GM19324 (cell line): ENCODE results near the gene NCK2.
A peak's percentile ranks its signal among the peaks of the same experiment; 100 is the strongest.

ENCODE experiments used
- ATAC-seq: cut with Tn5 transposase; IDR thresholded peaks from one replicate; pipeline ENCODE4 v1.9.1; 2021; ENCODE audit warnings: mild to moderate bottlenecking, moderate library complexity; ENCODE audit not compliant: unreplicated experiment, low FRiP score

The NCK2 gene

DNA sequence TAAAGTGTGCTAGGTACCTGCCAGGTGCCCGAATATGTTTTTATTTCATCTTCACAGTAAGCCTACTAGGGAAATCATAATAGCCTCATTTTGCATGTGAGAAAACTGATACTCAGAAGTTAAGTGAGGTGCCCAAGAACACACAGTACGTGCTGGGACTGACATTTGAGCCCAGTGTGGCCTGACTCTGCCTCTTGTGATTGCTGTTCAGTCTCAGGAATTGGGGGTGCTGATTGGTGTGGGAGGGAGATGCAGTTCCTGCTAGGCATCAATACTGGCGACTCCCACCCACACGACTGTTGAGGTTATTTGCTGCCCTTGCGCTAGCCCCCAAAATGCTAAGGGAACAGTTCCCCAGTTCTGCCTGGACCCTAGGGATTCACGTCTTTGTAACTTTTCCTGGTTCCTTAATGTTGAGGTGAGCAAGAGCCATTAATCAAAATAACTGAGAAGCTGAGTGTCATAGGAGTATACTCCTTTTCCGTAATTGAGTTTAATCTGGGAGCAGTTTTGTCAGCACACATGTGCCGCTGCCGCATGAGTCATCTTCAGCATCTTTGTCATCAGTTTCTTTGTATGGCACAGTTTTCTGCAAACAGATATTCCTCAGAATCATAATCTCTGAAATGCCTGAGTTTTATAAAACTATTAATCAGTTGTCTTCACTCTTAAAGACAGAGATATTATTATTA, 120.7 kb downstream of the NCK2 start:
- no peak for ATAC-seq

DNA sequence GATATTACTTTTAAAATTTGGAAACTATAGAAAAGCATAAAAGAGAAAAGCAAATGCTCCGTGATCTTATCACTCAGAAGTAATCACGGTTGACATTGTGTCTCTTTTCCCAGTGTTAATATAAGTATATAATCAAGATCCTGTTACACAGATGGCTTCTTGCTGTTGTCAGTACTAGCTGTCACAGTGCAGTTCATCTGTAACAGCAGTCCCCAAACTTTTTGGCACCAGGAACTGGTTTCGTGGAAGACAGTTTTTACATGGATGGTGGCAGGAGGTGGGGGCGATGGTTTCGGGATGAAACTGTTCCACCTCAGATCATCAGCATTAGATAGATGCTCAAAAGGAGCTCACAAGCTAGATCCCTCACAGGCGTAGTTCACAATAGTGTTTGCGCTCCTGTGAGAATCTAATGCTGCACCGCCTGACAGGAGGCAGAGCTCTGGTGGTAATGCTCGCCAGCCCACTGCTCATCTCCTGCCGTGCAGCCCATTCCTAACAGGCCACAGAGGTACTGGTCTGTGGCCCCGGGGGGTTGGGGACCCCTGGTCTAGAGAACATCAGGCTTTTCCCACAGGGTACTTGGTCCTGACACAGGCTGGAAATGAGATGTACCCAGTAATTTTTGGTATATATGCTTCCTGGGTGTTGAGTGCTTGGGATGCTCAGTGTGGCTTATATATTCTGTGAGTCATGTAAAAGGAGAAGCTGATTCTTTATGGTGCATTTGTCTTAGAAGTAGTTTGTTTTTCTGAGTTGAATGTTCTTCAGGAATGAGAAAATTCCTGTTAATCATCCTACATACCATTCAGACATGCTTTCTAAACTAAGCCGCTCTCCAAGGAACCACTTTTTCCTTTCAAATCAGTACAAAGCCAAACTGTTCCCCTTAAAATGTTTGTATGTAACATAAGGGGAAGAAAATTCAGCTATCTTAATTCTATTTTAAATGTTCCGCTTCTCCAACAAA, 121.8 kb downstream of the NCK2 start:
- ATAC-seq, result no peak

DNA sequence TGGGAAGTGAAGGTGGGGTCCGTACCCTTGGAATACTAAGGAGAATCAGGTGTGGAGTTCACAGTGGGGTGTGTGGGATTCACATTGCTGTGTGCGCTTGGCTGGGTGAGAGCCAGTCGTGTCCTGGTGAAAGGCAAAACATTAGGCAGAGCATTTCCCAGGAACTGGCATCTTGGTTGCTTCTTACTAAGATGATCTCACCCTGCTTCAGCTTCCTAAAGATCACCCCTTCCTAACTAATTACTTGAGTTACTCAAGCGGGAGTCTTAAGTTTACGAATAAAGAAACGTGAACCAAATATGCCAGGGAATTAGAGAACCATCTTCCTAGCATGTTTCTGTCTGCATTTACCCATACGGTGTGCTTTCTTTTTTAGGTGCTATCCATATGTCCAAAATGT, 122.9 kb downstream of the NCK2 start:
- ATAC-seq, result no peak

DNA sequence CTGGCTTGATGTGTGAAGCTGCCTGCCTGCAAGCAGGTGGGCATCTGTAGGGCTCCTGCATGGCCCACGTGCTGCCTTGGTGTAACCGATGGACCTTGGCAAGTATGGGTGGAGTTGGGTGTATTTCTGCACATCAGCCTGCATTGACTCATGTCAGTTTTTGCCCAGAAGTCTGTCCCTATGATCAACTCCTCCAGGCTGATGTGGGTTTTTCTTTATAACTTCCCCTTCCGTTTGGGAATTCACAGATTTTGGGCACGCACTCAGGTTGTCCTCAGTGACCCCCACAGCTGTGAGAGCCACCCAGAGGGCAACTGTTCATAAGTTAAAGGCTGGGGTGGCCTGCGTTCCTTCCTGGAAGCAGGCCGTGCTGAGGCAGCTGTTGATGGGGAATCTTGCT, 123.3 kb downstream of the NCK2 start:
- ATAC-seq, result no peak

DNA sequence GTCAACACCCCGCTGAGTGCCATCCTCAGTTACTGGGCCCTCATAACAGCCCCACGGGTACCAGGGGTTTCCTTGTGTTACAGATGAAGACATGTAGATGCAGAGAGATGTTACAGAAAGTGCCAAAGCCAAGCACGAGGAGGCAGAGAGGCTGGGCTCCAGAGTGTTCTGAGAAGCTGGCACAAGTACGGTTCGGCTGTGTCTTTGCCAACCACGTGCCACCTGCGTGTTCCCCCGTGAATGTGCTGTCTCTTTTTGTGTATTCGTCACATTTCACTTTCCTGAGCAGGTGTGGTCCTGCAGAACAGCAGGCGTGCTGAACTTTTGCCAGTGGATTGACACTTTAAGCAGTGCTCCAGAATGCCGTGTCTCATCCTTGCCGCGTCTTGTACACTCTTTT, 124.6 kb downstream of the NCK2 start:
- no peak for ATAC-seq

DNA sequence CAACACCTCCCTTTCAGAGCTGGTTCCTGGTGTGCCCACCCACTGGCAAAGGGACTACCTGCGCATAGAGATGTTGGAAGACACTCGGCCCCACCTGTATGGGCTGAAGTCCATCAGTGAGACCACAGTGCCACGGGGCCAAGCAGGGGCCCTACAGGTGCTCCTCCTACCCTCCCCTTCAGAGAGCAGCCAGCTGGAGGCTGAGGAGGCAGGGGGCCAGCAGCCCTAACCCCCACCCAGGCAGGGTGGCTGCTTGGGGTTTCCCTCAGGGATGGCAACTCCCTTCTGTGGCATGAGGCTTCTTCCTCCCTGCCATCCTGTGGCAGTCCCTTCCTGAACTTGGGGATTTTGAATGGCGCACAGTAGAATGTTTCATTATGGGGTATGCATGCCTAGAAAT, 125.3 kb downstream of the NCK2 start:
- ATAC-seq, result no peak

DNA sequence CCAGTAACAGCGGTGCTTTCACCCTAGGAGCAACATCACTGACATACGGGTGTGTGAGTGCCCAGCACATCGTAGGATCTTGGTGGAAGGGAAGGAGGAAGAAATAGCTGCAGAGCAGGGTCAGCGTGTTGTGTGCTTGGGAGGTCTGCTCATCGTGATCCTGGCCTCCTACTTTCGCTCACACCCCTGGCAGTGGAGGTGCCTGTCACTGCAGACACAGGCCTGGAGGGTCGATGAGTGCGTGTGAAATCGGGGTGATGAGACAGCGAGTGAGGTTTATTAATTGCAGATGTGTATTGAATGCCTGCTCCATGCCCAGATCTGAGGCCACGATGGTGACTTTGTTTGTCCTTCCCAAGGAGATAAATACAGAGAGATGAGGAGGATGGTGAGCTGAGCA, 126.1 kb downstream of the NCK2 start:
- no peak for ATAC-seq

DNA sequence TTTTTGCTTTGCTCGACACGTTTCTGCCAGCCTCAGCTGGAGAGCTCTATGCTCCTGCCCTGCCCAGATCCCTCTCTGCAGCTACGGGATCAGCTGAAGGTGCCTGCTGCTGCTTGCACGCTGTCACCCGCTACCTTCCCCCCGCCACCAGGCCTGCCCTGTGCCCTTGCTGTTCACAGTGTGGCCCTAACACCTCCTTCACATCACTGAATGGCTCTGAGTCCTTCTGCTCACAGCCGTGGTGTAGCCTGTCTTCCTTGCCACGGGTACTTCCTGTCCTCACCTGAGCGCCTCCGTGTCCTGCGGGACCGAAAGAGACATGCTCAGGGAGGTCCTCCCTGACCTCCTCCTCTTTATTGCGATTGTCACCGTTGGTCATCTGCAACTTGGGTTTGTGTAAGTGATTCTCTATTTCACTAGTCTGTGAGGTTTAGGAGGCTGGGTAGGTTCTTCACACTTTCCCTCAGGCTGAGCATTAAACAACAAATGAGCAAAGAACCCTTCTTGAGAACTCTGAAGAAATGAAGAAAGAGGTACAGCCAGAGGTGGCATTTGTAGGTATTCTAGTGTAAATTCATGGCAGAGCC, 127.5 kb downstream of the NCK2 start:
- ATAC-seq, result no peak

DNA sequence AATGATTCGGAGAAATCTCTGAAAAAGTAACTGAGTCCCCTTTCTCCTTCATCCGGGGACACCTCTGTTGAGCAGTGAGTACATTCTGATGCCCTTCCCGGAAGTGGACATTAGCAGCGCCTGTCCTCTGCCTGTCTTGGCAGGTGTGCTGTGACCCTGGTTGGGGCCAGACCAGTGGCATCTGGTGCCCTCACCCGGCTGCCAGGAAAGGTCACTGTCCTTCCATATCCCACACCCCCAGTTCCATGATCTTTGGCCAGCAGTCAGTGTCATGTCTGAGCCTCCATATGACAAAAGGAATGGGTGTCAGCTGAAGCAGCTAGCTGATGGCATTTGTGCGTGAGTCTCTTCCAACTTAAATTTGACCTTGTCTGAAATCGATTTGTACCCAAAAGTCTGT, 128.1 kb downstream of the NCK2 start:
- no peak for ATAC-seq

DNA sequence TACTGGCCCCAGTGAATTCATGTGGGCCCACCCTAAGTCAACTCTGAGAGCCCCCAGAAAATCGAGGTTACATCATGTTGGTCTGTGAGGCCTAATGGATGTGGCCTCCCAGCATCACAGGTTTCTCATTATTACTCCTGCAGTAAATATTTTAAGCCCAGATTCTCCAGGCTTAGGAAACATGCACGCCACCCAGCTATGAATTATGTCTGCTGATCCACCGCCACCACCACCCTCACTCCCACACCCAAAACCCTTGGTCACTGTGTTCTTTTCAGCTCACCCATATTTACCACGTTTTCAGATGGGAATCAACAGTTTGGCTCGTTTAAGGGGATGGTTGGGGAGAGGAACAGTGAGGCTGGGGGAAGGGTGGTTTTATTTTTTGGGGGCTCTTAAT, 128.6 kb downstream of the NCK2 start:
- no peak for ATAC-seq

DNA sequence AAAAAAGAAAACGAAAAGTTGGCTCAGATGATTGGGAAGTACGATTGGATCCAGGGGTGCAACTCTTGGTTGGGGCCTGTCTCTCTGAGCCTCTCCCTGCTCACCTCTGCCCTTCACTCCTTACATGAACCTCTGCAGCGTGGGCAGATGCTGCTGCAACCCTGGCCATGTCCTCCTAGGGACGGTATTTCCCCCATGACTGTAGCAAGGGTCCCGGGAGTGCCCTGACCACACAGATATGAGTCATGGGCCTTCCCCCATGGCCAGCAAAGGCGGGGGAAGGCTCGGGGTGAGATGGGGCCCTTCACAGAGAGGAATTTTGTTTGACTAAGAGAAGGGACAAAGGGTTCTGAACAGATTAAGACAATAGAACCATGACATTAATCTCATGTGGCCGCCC, 129.0 kb downstream of the NCK2 start:
- ATAC-seq, result peak; percentile 49

DNA sequence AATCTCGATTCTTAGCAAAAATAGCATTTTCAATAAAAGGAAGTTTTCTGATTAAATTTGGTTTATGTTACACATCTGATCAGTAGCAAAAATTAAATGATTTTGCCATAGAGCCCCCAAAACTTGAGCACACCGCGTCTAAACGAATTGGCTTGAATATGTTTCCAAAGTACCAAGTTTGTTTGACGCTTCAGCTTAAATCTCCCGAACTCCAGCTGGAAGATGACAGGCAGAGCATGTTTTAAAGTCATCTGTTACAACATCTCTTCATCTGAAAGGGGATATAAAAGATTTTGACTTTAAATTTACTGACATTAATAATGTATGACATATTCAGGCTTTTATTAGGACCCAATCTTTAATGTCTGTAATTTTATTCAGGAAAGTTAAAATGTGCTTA, 129.8 kb downstream of the NCK2 start:
- ATAC-seq, result no peak

DNA sequence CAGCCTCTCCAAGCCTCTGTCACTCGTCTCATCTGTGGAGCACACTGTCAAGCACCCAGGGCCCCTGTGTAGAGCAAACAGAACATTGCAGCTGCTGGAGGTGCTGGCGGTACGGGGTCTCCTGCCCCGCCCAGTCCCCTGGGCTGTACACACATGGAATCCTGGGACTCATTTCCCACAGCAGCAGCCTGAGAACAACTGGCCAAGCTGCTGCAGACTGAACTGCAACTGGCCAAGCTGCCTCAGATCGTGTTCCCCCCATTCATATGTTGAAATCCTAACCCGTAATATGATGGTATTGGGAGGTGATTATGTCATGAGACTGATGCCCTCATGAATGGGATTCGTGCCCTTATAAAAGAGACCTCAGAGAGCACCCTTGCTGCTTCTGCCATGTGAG, 130.5 kb downstream of the NCK2 start:
- ATAC-seq, result no peak

DNA sequence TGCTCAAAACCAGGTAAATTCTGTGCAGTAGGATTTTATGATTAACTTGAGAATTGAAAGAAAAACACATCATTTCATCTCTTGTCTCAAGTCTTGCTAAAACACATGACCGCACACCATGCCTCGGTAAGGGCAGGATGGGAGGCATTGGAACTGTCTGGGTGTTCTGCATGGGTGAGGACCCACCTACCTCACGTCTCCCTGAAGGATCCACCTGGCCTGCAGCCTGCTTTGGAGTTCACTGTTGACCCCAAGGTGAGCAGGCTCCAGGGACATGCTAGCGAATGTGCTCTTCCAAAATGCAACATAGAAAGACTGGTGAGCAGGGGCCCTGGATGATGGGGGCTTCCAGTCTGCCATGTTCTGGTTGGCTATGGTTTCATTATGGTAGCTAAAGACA, 131.5 kb downstream of the NCK2 start:
- ATAC-seq, result no peak

DNA sequence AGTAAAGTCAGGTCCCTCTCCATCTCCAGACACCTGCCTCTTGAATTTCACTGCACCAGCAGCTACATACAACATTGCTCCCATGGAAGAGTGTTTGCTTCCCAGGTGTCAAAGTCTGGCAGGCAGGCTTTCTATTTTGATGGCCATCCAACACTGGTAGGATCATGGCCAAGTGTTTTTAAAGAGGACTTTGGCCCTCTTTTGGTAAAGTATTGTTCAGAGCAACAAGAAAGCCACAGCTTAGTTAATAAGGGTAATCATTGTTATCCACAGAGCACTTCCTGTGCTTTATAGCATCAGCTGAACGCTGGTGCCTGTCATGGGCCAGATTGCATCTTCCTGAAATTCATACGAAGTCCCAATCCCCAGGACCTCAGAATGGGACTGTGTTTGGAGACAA, 133.2 kb downstream of the NCK2 start:
- no peak for ATAC-seq

DNA sequence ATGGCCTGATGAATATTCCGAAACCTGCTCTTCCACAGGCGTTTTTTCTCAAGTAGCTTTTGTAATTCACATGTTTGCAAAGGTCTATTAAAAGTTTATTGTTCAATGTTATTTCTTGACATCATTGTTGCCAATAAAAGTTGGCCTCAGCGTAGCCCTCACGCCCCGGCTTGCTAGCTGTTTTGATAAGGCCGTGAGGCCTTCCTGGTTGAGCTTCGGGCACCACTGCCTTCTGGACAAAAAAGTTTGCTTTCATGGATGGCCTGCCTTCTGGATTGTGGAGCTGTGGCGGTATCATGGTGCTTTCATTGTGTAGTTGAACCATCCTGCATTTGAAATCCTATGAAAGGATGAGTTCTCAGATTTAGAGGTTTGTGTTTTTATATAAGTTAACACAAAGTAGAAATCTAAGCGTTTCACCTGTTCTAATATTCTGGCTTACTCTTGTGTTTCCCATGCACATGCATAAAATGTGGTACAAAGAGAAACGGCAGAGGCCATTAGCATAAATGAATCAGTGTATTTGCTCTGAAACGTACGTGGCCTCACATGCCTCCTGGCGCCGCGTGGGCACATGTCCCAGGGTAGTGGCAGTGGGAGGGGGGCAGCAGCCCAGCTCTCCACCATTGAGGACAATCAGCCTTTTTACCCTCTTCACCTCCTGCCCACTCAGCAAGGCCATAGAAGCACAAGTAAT, 134.5 kb downstream of the NCK2 start:
- ATAC-seq, result no peak

DNA sequence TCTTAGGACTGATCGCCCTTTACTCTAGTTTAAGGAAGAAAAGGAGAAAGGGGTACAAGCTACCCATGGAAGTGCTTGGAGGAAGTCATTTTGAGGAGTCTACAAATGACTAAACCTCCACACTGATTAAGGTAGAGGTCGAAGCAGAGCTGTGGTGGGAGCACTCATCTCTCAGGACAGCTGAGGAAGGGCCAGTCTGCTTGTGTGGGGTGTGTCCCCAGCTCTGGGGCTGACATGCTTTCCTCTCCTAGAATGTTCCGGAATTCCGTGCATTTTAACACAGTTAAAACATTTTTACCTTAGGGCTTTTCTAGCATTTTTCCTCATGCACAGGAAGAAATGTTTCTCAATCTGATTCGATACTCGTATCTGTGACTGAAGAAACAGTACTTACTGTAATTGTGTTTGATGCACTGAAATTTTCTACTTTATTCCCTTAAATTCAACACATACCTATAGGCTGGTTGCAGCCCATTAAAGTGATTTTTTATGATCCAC, 135.1 kb downstream of the NCK2 start:
- ATAC-seq, result no peak

DNA sequence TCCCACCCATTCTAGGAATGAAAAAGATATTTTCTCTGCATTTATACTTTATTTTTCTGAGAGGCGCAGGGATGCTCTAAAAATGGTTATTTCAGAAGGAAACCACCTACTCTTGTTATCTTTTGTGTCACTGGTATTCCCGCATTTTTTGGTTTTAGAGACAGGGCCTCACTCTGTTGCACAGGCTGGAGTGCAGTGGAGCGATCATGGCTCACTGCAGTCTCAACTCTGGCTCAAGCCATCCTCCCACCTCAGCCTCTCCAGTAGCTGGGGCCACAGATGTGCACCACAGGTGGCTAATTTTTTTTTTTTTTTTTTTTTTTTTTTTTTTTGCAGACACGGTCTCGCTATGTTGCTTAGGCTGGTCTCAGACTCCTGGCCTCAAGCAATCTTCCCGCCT, 135.9 kb downstream of the NCK2 start:
- no peak for ATAC-seq

DNA sequence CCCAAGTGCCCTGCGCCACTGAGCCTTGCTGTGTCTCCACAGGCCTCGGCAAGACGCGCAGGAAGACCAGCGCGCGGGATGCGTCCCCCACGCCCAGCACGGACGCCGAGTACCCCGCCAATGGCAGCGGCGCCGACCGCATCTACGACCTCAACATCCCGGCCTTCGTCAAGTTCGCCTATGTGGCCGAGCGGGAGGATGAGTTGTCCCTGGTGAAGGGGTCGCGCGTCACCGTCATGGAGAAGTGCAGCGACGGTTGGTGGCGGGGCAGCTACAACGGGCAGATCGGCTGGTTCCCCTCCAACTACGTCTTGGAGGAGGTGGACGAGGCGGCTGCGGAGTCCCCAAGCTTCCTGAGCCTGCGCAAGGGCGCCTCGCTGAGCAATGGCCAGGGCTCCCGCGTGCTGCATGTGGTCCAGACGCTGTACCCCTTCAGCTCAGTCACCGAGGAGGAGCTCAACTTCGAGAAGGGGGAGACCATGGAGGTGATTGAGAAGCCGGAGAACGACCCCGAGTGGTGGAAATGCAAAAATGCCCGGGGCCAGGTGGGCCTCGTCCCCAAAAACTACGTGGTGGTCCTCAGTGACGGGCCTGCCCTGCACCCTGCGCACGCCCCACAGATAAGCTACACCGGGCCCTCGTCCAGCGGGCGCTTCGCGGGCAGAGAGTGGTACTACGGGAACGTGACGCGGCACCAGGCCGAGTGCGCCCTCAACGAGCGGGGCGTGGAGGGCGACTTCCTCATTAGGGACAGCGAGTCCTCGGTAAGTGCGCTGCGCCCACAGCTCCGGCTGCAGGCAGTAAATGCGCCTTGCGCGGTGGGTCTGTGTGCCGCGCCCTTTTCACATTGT, 136.8 kb downstream of the NCK2 start:
- no peak for ATAC-seq

DNA sequence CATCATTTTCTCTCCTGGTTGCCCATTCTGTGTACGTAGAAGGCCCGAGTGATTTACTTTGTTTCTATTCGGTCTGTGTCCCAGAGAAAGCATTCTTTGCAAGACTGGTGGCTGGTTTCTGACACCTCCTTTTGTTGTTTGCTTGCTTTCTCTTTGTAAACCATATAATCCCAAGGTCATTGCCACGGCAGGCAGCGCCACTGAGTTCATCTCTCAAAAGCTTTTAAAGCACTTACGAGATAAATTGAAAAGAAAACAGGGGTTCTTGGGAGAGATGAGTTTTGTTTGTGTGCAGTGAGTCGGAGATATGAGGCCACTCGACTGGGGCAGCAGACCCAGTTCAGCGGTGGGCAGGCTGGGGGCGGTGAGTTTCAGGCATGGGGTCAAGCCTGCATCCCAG, 137.6 kb downstream of the NCK2 start:
- no peak for ATAC-seq
